Neuronal stem cell (in vitro differentiated cells): ENCODE measurements around the gene VIP.

Source experiments
- DNase-seq: peaks from one replicate; pipeline ENCODE4 v3.0.0-alpha.2; 2013; ENCODE audit warnings: low spot score
- H2AFZ ChIP-seq: one replicate; pipeline ENCODE4 v1.6.1; 2013; ENCODE audit warnings: mild to moderate bottlenecking, low read length, inconsistent platforms
- H2AK5ac ChIP-seq: 2 replicates; pipeline ENCODE4 v1.6.1; 2013; ENCODE audit warnings: low read depth, mild to moderate bottlenecking, inconsistent platforms, low read length, moderate library complexity, mixed read lengths
- H2BK120ac ChIP-seq: 2 replicates; pipeline ENCODE4 v1.6.1; 2013; ENCODE audit warnings: low read depth, mild to moderate bottlenecking, inconsistent platforms, low read length, moderate library complexity, mixed read lengths
- H2BK12ac ChIP-seq: one replicate; pipeline ENCODE4 v1.6.1; 2013; ENCODE audit warnings: low read length, inconsistent platforms
- H2BK15ac ChIP-seq: 2 replicates; pipeline ENCODE4 v1.6.1; 2013; ENCODE audit warnings: mild to moderate bottlenecking, low read length, inconsistent platforms, mixed read lengths
- H2BK5ac ChIP-seq: one replicate; pipeline ENCODE4 v1.6.1; 2013; ENCODE audit warnings: inconsistent platforms, mild to moderate bottlenecking, low read length, moderate library complexity
- H3K14ac ChIP-seq: one replicate; pipeline ENCODE4 v1.6.1; 2013; ENCODE audit warnings: low read length, inconsistent platforms
- H3K18ac ChIP-seq: 2 replicates; pipeline ENCODE4 v1.6.1; 2013; ENCODE audit warnings: low read length, inconsistent platforms
- H3K23ac ChIP-seq: 2 replicates; pipeline ENCODE4 v1.6.1; 2013; ENCODE audit warnings: low read depth, mild to moderate bottlenecking, mixed read lengths, low read length, inconsistent platforms; ENCODE audit not compliant: poor library complexity
- H3K27ac ChIP-seq: replicated peaks from 3 replicates; pipeline ENCODE4 v1.5.1; 2013; ENCODE audit warnings: low read length, inconsistent platforms
- H3K27me3 ChIP-seq, 3 experiments: 2 replicates each; pipeline ENCODE4 v1.6.1; 2013; ENCODE audit warnings: low read length in 3 of 3, mild to moderate bottlenecking in 2 of 3, inconsistent platforms in 1 of 3, low read depth in 1 of 3, mixed read lengths in 1 of 3, moderate library complexity in 1 of 3; ENCODE audit not compliant: control insufficient read depth in 3 of 3, insufficient read depth in 3 of 3
- H3K36me3 ChIP-seq, 2 donors: replicated peaks in 1 of 2; 2 replicates each; pipeline ENCODE4 v1.6.1; 2013; ENCODE audit warnings: low read length in 2 of 2; ENCODE audit not compliant: control insufficient read depth in 2 of 2, insufficient read depth in 2 of 2
- H3K4ac ChIP-seq: 2 replicates; pipeline ENCODE4 v1.6.1; 2013; ENCODE audit warnings: inconsistent platforms, mild to moderate bottlenecking, low read length, moderate library complexity
- H3K4me1 ChIP-seq, 2 donors: 1 replicate in 1 of 2; 2 replicates in 1 of 2; pipeline ENCODE4 v1.6.1; 2013; ENCODE audit warnings: low read length in 2 of 2, low read depth in 1 of 2; ENCODE audit not compliant: control insufficient read depth in 2 of 2, insufficient read depth in 1 of 2
- H3K4me2 ChIP-seq: one replicate; pipeline ENCODE4 v1.6.1; 2013; ENCODE audit warnings: mild to moderate bottlenecking, low read length, inconsistent platforms; ENCODE audit not compliant: insufficient read depth, poor library complexity, severe bottlenecking
- H3K4me3 ChIP-seq, 2 donors: 2 replicates each; pipeline ENCODE4 v1.5.1; 2013; ENCODE audit warnings: low read length in 2 of 2, mild to moderate bottlenecking in 2 of 2, inconsistent platforms in 1 of 2, moderate library complexity in 1 of 2
- H3K79me1 ChIP-seq: one replicate; pipeline ENCODE4 v1.6.1; 2013; ENCODE audit warnings: low read depth, mild to moderate bottlenecking, inconsistent platforms, low read length, moderate library complexity
- H3K9ac ChIP-seq: one replicate; pipeline ENCODE4 v1.6.1; 2013; ENCODE audit warnings: mild to moderate bottlenecking, low read depth, low read length, inconsistent platforms; ENCODE audit not compliant: poor library complexity
- H3K9me3 ChIP-seq, 2 donors: replicated peaks in 1 of 2; 2 replicates each; pipeline versions ENCODE3 to v1.6.1; 2013; ENCODE audit warnings: low read length in 2 of 2, mild to moderate bottlenecking in 2 of 2, inconsistent platforms in 1 of 2, low read depth in 1 of 2, mixed read lengths in 1 of 2, moderate library complexity in 1 of 2; ENCODE audit not compliant: control insufficient read depth in 2 of 2, insufficient read depth in 1 of 2
- H4K8ac ChIP-seq: one replicate; pipeline ENCODE4 v1.6.1; 2013; ENCODE audit warnings: low read depth, mild to moderate bottlenecking, inconsistent platforms, low read length, moderate library complexity
- H4K91ac ChIP-seq: one replicate; pipeline ENCODE4 v1.6.1; 2013; ENCODE audit warnings: low read length, low read depth, mild to moderate bottlenecking, inconsistent platforms; ENCODE audit not compliant: poor library complexity
- WGBS, 2 donors: extraction: QIAGEN DNeasy Blood & Tissue Kit; methylation state at CpG; one replicate each; pipeline ENCODE4 v1.1.7; 2013; ENCODE audit warnings: missing lambda C conversion rate in 2 of 2, mixed read lengths in 1 of 2; ENCODE audit not compliant: insufficient read length in 2 of 2, insufficient replicate concordance in 1 of 2; ENCODE audit errors: extremely low coverage in 2 of 2; 5-methylcytosine and 5-hydroxymethylcytosine counted together

Gene VIP

GRCh38 chr6:152723398-152723797 lies 27.2 kb upstream of the VIP start:
- no peak overlapping the region for H3K4me2 ChIP-seq
- H3K9ac ChIP-seq: no peak overlapping the region
- H2BK12ac ChIP-seq: no peak overlapping the region
- H2BK5ac ChIP-seq: no peak overlapping the region
- H3K9me3 ChIP-seq: no peaks in the 10 kb centered on the region
- no CpG with 5 or more reads among the region's 1 CpG for WGBS, 2 donors
- no peaks in the 10 kb centered on the region for H3K79me1 ChIP-seq
- no peak overlapping the region for H2BK120ac ChIP-seq
- no peak for DNase-seq
- no peak overlapping the region for H3K4ac ChIP-seq
- no peak overlapping the region for H3K23ac ChIP-seq
- H2AFZ ChIP-seq: no peak overlapping the region
- H4K91ac ChIP-seq: no peak overlapping the region
- H4K8ac ChIP-seq: no peak overlapping the region
- H3K18ac ChIP-seq: no peak overlapping the region
- no peak overlapping the region for H3K4me3 ChIP-seq
- no peak overlapping the region for H3K14ac ChIP-seq
- no peak overlapping the region for H3K27ac ChIP-seq
- no peaks in the 10 kb centered on the region for H3K4me1 ChIP-seq
- no peaks in the 10 kb centered on the region for H3K27me3 ChIP-seq
- no peak overlapping the region for H2BK15ac ChIP-seq
- H2AK5ac ChIP-seq: no peak overlapping the region
- H3K36me3 ChIP-seq: no peaks in the 10 kb centered on the region

GRCh38 chr6:152726313-152726712 lies 24.3 kb upstream of the VIP start:
- H3K4ac ChIP-seq: no peak overlapping the region
- no peak overlapping the region for H2AK5ac ChIP-seq
- no peak overlapping the region for H4K8ac ChIP-seq
- H2AFZ ChIP-seq: no peak overlapping the region
- no CpG with 5 or more reads among the region's 4 CpGs for WGBS, 2 donors
- H3K9ac ChIP-seq: no peak overlapping the region
- no peak overlapping the region for H3K23ac ChIP-seq
- H3K4me2 ChIP-seq: no peak overlapping the region
- no peak for DNase-seq
- H3K27ac ChIP-seq: no peak overlapping the region
- H3K79me1 ChIP-seq: no peaks in the 10 kb centered on the region
- H2BK5ac ChIP-seq: no peak overlapping the region
- H3K4me3 ChIP-seq: no peak overlapping the region
- H3K9me3 ChIP-seq: no peaks in the 10 kb centered on the region
- no peaks in the 10 kb centered on the region for H3K4me1 ChIP-seq
- H3K14ac ChIP-seq: no peak overlapping the region
- H4K91ac ChIP-seq: no peak overlapping the region
- no peak overlapping the region for H2BK12ac ChIP-seq
- H2BK120ac ChIP-seq: no peak overlapping the region
- no peak overlapping the region for H3K18ac ChIP-seq
- no peaks in the 10 kb centered on the region for H3K27me3 ChIP-seq
- H2BK15ac ChIP-seq: no peak overlapping the region
- no peaks in the 10 kb centered on the region for H3K36me3 ChIP-seq

GRCh38 chr6:152727507-152727906 lies 23.1 kb upstream of the VIP start:
- no peaks in the 10 kb centered on the region for H3K9me3 ChIP-seq
- H3K36me3 ChIP-seq: no peaks in the 10 kb centered on the region
- no peak overlapping the region for H3K4me3 ChIP-seq
- no peaks in the 10 kb centered on the region for H3K4me1 ChIP-seq
- no peak overlapping the region for H4K8ac ChIP-seq
- DNase-seq: no peak
- H2AK5ac ChIP-seq: no peak overlapping the region
- H3K79me1 ChIP-seq: no peaks in the 10 kb centered on the region
- H3K23ac ChIP-seq: no peak overlapping the region
- H3K14ac ChIP-seq: no peak overlapping the region
- no peak overlapping the region for H3K18ac ChIP-seq
- WGBS, 2 donors: no CpG with 5 or more reads among the region's 3 CpGs
- H2BK15ac ChIP-seq: no peak overlapping the region
- no peak overlapping the region for H3K27ac ChIP-seq
- no peak overlapping the region for H3K9ac ChIP-seq
- no peak overlapping the region for H2BK12ac ChIP-seq
- no peak overlapping the region for H3K4me2 ChIP-seq
- H2AFZ ChIP-seq: no peak overlapping the region
- H4K91ac ChIP-seq: no peak overlapping the region
- no peak overlapping the region for H2BK120ac ChIP-seq
- no peak overlapping the region for H3K4ac ChIP-seq
- no peak overlapping the region for H2BK5ac ChIP-seq
- no peaks in the 10 kb centered on the region for H3K27me3 ChIP-seq

GRCh38 chr6:152734630-152735029 lies 16.0 kb upstream of the VIP start:
- WGBS, 2 donors: no CpG with 5 or more reads among the region's 2 CpGs
- Histone ChIP-seq H2BK5ac (no peak overlapping the region), H3K79me1 (no peaks in the 10 kb centered on the region)

More at GRCh38 chr6:152734630-152735029, 16.0 kb upstream of the VIP start:
- no peak overlapping the region for H3K4ac ChIP-seq
- no peak overlapping the region for H3K23ac ChIP-seq
- H3K4me1 ChIP-seq: no peaks in the 10 kb centered on the region
- H3K9me3 ChIP-seq: peaks cover 0 to 2% of the 10 kb centered on the region in 2 donors
- H3K14ac ChIP-seq: no peak overlapping the region
- no peak overlapping the region for H2AK5ac ChIP-seq
- H3K27ac ChIP-seq: no peak overlapping the region
- H2BK120ac ChIP-seq: no peak overlapping the region
- no peak overlapping the region for H4K91ac ChIP-seq
- no peak overlapping the region for H2AFZ ChIP-seq
- no peak overlapping the region for H3K4me3 ChIP-seq
- H3K9ac ChIP-seq: no peak overlapping the region
- no peak for DNase-seq
- H2BK12ac ChIP-seq: no peak overlapping the region
- H3K27me3 ChIP-seq: no peaks in the 10 kb centered on the region
- H2BK15ac ChIP-seq: no peak overlapping the region
- no peak overlapping the region for H4K8ac ChIP-seq
- no peaks in the 10 kb centered on the region for H3K36me3 ChIP-seq
- H3K18ac ChIP-seq: no peak overlapping the region
- H3K4me2 ChIP-seq: no peak overlapping the region
